Endothelial cell (in vitro differentiated cells): ENCODE results near the gene TP53TG5. TPM values are rescaled to one million over a fixed set of nuclear protein-coding genes. Genes with fewer than 3 reads are reported as not detected.

ENCODE experiments used
- DNase-seq: peaks from one replicate; pipeline ENCODE4 v3.0.0; 2021; ENCODE audit warnings: low spot score
- H3K27ac Mint-ChIP-seq: one replicate; pipeline ENCODE4 v1.8.0; 2021; ENCODE audit warnings: mixed read lengths, inconsistent platforms; ENCODE audit not compliant: unreplicated experiment
- H3K27me3 Mint-ChIP-seq: one replicate; pipeline ENCODE4 v1.8.0; 2021; ENCODE audit warnings: mild to moderate bottlenecking, moderate library complexity, mixed read lengths, inconsistent platforms; ENCODE audit not compliant: unreplicated experiment
- H3K36me3 Mint-ChIP-seq: one replicate; pipeline ENCODE4 v1.8.0; 2021; ENCODE audit warnings: mild to moderate bottlenecking, low read depth, mixed read lengths, inconsistent platforms; ENCODE audit not compliant: unreplicated experiment
- H3K4me1 Mint-ChIP-seq: one replicate; pipeline ENCODE4 v1.8.0; 2021; ENCODE audit warnings: mild to moderate bottlenecking, mixed read lengths, inconsistent platforms; ENCODE audit not compliant: unreplicated experiment
- H3K4me3 Mint-ChIP-seq: one replicate; pipeline ENCODE4 v1.8.0; 2021; ENCODE audit warnings: mild to moderate bottlenecking, mixed read lengths, inconsistent platforms; ENCODE audit not compliant: unreplicated experiment
- H3K9me3 Mint-ChIP-seq: one replicate; pipeline ENCODE4 v1.8.0; 2021; ENCODE audit warnings: mixed read lengths, inconsistent platforms; ENCODE audit not compliant: unreplicated experiment
- total RNA-seq: library from RNA; stranded (reverse); fragmentation: NEBNext Ultra II Directional; extraction: Animal tissue kit (Norgen Biotek cat#: 25700); gene quantifications from one replicate; pipeline ENCODE4 v1.2.1, GENCODE V29; 2021; ENCODE audit not compliant: unreplicated experiment
- TF ChIP-seq, protein P1 (sequence below): fragments of 200-600 bp; sonication (generic); IDR thresholded peaks from one replicate; pipeline ENCODE4 v1.5.0; 2021; ENCODE audit warnings: antibody characterized with exemption; ENCODE audit not compliant: unreplicated experiment

Gene TP53TG5
- total RNA-seq, 1 donor from 2014 or later: not detected

DNA sequence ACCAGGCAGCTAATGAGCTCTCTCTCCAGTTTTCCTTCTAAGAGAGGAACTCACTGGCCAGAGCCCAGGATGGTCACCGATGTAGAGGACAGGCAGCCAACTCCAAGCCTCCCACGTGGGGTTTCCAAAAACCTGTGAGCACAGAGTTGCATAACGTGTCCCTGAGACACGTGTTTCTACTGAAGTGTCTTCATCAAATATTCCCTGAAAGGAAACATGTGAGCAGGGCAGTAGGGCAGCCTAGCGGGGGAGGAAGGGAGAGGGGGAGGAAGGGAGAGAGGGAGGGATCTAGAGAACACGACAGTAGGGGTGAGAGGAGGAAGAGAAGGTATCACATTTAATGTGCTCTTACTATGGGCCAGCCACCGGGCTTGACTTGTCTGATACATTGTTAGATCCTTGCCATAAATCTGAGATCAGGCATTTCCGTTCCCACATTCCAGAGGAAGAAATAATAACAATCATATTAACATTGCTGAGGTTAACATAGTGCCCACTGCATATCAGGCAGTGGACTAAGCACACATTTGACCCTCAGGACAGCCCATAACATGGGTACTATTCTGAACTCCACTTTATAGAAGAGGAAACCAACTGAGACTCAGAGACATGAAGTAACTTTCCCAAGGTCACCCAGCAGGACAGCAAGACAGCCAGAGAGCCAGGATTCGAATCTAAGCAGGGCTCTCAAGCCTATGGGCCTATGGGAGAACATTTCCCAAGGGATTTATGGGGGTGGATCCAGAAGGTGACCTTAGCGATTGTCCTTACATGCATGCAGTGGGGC is 19.6 kb downstream of the TP53TG5 start:
- no peak for DNase-seq
- peaks cover 9% of the 10 kb centered on the region for H3K4me1 Mint-ChIP-seq
- H3K36me3 Mint-ChIP-seq: no peaks in the 10 kb centered on the region
- H3K9me3 Mint-ChIP-seq: no peaks in the 10 kb centered on the region
- H3K27me3 Mint-ChIP-seq: peaks cover 8% of the 10 kb centered on the region
- no peak overlapping the region for H3K27ac Mint-ChIP-seq
- TF ChIP-seq, protein P1, sequence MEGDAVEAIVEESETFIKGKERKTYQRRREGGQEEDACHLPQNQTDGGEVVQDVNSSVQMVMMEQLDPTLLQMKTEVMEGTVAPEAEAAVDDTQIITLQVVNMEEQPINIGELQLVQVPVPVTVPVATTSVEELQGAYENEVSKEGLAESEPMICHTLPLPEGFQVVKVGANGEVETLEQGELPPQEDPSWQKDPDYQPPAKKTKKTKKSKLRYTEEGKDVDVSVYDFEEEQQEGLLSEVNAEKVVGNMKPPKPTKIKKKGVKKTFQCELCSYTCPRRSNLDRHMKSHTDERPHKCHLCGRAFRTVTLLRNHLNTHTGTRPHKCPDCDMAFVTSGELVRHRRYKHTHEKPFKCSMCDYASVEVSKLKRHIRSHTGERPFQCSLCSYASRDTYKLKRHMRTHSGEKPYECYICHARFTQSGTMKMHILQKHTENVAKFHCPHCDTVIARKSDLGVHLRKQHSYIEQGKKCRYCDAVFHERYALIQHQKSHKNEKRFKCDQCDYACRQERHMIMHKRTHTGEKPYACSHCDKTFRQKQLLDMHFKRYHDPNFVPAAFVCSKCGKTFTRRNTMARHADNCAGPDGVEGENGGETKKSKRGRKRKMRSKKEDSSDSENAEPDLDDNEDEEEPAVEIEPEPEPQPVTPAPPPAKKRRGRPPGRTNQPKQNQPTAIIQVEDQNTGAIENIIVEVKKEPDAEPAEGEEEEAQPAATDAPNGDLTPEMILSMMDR: no peak
- no peak overlapping the region for H3K4me3 Mint-ChIP-seq

DNA sequence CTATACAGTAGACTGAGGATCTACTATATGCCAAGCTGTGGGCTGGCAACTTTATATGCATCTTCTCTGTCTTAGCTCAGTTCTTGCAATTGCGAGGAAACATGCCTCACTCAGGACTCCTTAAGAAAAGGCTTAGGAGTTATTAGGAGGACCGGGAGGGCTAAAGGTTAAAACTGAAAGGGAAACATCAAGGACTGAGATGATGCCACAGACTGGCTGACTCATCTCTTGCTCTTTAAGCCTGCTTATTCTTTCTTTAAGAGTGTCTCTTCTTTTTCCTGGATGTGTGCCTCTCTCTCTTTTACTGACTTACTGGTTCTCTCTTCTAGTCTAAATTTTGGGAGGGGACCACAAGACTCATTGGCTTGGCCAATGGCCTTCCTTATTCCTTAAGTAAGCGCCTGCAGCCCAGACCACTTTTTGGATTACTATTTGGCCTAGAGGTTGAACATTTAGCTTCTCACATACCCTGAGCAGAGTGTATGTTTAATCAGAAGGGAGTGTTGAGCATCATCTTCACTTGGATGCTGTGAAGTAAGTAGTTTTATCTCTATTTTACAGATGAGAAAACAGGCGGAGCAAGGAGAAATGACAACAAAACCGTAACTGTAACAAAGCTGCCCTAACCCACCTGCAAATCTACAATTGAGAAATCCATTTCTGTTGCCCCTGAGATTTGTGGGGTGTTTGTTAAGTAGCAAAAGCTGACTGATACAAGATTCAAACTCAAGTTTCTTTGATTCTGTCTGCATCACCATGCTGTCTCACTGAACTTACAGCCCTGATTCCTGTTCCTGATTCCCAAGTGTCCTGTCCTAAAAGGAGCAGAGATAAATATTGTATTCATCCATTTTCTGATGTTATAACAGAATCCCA is 22.7 kb downstream of the TP53TG5 start:
- no peak overlapping the region for H3K27ac Mint-ChIP-seq

DNA sequence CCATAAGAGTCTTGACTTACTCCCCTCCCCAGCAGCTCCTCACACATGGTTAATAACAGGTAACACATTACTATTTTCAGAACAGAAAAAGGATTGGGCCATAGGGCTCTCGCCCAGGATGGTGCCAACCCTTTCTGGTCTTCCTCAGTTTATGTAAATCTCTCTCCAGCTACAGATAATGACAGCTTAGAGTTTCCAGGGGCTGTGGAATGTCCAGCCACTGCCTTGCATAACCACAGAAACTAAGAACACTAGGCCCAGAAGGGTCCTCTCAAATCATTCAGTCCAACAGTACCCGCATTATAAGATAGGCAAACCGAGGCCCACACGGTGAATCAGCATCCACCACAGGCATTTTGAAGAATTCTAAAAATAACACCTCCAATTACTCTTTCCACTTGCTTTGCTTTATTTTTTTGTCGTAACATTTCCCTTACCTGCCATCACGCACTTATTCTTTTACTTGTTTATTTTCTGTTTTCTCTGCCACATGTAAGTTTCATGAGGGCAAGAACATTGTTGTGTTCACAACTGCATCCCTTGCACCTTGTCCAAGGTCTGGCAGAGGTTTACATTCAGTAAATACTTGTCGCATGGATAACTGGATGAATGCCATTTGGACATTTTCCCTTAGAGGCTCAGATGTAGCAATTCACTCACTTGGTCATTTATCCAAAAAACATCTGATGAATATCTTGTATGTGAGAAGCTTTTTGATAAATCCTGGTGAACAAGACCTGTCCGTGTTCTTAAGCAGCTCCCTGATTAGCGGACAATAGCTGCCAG is 23.5 kb downstream of the TP53TG5 start:
- Mint-ChIP-seq H3K4me1 (peaks cover 4% of the 10 kb centered on the region), H3K27ac (no peak overlapping the region), H3K4me3 (no peak overlapping the region), H3K27me3 (no peaks in the 10 kb centered on the region), H3K36me3 (no peaks in the 10 kb centered on the region), H3K9me3 (no peaks in the 10 kb centered on the region)
- DNase-seq: no peak
- TF ChIP-seq, protein P1: no peak

More for the DNA sequence above, 22.7 kb downstream of the TP53TG5 start:
- no peaks in the 10 kb centered on the region for H3K9me3 Mint-ChIP-seq
- TF ChIP-seq, protein P1: no peak
- H3K4me1 Mint-ChIP-seq: peaks cover 9% of the 10 kb centered on the region
- H3K27me3 Mint-ChIP-seq: no peaks in the 10 kb centered on the region
- DNase-seq: no peak
- no peak overlapping the region for H3K4me3 Mint-ChIP-seq
- no peaks in the 10 kb centered on the region for H3K36me3 Mint-ChIP-seq

DNA sequence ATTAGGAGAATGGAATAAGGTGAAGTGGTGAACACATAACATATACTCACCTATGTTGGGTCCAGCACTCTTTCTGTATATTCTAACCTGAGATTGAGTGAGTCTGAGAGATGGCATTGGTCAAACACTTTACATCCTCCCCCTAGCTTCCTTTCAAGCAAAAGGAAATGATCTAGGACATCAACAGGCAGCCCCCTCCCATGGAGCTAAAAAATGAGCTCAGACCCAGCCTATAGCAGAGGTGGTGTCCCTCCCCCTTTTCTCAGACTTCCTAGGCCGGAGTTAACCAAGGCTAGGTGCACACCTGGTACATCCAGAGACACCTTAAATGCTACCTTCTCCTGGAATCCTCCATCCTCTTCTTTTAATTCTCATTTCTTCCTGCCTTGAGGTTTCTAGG is 24.4 kb downstream of the TP53TG5 start:
- Mint-ChIP-seq H3K4me1 (peaks cover 4% of the 10 kb centered on the region), H3K27me3 (no peaks in the 10 kb centered on the region), H3K36me3 (no peaks in the 10 kb centered on the region), H3K9me3 (no peaks in the 10 kb centered on the region), H3K4me3 (no peak overlapping the region), H3K27ac (no peak overlapping the region)
- TF ChIP-seq, protein P1: no peak
- DNase-seq: no peak
